ENCODE measurements around the gene RPS27A.
A peak's percentile ranks its signal among the peaks of the same experiment; 100 is the strongest.
"Not testable (repeated sequence)": the region's sequence is repeated elsewhere in the genome, so short reads cannot be mapped to it uniquely, and the experiment has no call there.

RPS27A gene

DNA sequence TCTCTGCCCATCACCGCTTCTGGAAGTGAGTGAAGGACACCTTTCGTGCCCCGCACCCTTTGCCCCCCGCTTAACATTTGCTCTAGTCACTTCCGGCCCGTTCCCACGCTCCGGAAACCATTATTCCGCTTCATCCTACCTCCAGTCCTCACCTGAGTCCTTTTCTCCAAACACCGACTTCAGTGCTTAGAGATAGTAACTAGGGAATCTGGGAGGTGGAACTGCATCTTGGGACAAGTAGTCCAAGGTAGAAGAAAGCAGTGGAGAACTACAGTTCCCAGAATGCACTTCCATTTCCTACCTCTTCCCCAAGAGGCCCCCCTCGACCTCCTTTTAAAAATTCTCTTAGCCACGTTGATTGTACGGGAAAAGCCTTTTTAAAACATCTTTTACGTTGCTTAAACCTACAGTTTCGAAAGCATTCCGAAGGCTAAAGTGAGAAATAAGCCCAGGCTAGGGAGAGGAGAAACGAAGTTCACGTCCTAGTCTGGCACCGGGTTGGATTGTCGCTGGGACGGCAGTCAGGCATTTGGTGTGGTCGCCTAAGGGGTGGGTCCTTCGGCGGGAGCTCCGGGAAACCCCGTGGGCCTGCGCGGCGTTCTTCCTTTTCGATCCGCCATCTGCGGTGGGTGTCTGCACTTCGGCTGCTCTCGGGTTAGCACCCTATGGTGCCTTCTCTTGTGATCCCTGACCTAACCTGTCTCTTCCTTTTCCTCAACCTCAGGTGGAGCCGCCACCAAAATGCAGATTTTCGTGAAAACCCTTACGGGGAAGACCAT is at the start of gene RPS27A, which contains the start of gene CLHC1:
RPS27A (plus strand) TSS at position 605 of the 779 bp plus-strand sequence; CDS start at position 742, 137 bp downstream.
CLHC1 (minus strand) TSS at position 210 of the 779 bp plus-strand sequence. CDS start 9,882 bp downstream, outside the sequence.
- FAIRE-seq, result peak; percentile 95

DNA sequence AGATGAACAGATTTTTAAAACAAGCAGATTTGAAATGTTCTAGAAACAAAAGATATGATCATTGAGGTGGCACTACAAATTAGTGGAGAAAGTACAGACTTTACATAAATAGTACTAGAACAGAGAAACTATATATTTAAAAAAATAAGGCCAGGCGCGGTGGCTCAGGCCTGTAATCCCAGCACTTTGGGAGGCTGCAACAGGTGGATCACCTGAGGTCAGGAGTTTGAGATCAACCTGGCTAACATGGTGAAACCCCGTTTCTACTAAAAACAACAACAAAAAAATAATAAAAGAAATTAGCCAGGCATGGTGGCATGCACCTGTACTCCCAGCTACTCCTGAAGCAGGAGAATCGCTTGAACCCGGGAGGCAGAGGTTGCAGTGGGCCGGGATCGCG is 45.7 kb upstream of the RPS27A start:
- not testable (repeated sequence) for FAIRE-seq

- not testable (repeated sequence) for FAIRE-seq
Observed at GRCh38 chr2:55191888-55192287, 40.6 kb upstream of the RPS27A start.

DNA sequence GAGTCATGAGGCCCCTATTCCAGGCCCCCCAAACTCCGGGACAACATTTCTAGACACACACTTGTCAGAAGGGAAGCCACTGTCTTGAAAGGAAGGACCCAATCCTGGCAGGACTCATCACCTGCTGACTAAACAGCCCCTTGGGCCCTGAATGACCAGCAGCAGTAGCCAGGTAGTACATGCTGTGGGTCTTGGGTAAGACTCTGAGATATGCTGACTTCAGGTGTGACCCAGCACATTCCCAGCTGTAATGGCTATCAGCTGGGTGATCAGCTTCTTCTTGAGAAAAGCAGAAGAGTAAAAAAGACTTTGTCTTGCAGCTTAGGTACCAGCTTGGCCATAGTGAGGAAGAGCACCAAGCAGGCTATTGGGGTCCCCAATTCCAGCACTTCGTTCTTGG is 36.0 kb upstream of the RPS27A start:
- FAIRE-seq, result no peak

- FAIRE-seq, result no peak
Observed at GRCh38 chr2:55200416-55200815, 32.1 kb upstream of the RPS27A start.

- no peak for FAIRE-seq
Observed at GRCh38 chr2:55204536-55204935, 28.0 kb upstream of the RPS27A start.

- no peak for FAIRE-seq
Observed at GRCh38 chr2:55204950-55205349, 27.5 kb upstream of the RPS27A start.

- no peak for FAIRE-seq
Observed at GRCh38 chr2:55213822-55214221, 18.7 kb upstream of the RPS27A start.

DNA sequence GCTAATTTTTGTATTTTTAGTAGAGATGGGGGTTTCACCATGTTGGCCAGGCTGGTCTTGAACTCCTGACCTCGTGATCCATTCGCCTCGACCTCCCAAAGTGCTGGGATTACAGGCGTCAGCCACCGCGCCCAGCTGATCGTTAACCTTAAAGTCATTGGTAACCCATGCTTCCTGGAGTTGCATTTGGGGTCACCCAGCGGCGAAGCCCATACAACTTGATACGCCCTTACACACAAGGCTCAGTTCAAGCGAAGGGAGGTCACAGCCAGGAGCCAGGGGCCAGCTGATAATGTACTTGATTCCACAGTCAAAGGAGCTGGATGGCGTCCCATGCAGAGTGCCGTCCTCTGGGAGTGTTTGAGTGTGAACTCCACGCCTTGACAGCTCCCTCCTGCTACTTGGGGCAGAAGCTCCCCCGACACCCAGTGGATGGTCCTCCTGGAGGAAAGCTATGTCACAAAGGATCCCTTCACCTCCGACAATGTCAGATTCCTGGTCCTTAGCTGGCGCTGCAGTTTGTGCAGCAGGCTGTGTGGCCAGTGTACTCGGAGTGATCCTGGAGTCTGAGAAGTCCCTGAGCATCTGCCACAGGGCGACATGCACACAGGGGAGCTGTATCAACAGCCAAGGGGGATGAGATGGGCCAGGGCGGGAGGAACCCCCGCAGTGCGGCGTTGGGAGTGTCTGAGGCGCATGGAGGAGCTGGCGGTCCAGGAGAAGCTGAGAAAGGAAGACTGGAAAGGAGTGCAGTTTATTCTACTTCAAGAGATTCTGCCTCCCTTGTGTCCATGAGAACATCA is 8.3 kb upstream of the RPS27A start:
- FAIRE-seq, result no peak

GRCh38 chr2:55224761-55225261 is 7.7 kb upstream of the RPS27A start:
- no peak for FAIRE-seq

DNA sequence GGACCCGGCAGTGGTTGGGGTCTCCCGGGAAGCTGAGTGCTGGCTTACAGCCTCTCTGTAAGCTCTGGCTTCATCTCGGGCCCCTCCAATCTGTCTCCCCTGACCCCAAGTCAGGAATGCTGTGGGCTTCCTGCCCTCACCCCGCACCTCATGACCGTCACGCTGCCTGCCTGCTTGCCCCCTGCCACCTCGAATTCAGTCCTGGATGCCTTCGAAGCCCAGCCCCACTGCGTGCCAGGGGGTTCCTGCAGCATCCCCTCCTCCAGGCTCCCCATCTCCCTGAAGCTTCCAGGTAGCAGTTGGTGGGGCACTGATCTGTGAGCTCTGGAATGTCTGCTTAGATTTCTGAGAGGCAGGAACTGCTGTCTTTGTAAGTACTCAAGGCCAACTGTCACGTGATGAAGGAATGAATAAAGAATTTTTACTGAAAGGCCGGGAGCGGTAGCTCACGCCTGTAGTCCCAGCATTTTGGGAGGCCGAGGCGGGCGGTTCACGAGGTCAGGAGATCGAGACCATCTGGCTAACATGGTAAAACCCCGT is 6.9 kb upstream of the RPS27A start:
- FAIRE-seq, result no peak

GRCh38 chr2:55227437-55228225 is 4.9 kb upstream of the RPS27A start:
- not testable (repeated sequence) for FAIRE-seq

DNA sequence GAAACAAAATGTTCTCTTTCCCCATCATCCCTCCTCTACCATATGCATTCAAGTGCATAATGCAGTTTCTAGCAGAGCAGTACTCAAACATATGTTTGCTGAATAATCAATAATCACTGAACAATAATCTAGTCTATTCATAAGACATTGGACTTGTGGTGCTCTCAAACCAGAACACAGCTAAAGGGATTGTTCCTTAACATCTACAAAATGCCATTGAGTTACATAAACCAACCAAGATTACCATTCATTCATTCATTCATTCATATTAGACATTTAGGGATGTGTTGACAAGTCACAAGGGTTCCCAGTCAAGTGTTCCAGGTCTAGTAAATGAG is 4.3 kb upstream of the RPS27A start:
- FAIRE-seq, result no peak

GRCh38 chr2:55229221-55229620 is 3.3 kb upstream of the RPS27A start:
- FAIRE-seq, result no peak

DNA sequence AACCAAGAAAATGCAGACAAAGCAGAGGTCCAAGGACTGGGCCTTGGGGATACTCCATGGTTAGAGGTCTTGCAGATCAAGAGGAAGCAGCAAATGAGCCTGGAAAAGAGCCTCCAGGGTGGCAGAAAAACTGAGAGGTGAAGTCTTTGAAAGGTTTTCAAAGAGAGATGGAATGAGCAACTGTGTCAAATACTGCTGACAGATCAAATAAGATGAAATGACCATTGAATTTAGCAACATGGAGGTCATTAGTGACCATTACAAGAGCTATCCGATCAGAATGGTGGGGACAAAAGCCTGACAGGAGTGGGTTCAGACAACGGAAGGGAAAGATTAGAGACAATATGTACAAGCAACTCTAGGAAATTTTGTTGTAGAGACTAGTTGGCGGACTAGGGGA is 1.9 kb upstream of the RPS27A start:
- FAIRE-seq, result no peak

- no peak for FAIRE-seq
Observed at GRCh38 chr2:55231546-55232083, 873 bp upstream of the RPS27A start.

DNA sequence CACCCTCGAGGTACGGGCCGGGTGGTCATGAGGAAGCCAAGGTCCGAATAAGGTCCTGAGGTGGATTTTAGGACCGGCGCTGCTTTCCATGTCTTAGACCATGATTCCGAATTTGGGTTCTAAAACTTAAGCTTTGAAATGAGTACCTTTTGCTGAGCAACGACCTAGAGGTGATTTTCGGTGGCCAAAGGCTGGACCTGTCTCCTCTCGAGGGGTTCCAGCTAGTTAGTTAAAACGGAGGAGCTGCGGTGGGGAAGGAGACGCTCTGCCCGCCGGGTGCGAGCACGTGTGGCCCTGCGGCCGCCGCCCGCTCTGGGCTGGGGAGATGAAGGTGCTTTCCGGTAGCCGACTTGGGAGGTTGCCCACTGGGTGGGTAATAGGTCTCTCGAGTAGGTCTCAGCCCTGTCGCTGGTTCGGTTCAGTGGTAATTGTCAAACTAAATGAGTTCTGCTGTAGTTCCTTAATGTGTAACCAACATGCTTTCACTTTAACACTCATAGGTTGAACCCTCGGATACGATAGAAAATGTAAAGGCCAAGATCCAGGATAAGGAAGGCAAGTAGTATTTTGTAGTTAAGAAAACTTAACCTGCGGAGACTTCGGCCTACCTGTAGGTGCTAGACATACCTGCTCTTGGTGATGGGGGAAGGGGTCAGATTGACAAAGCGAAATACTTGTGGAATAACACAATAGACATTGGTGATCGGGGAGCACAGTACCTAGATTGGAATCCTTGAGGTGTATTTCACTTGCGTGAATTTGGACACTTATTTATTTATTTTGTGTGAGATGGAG is 572 bp downstream of the RPS27A start:
- FAIRE-seq, result no peak

- no peak for FAIRE-seq
Observed at GRCh38 chr2:55233658-55233940, 1.1 kb downstream of the RPS27A start.

DNA sequence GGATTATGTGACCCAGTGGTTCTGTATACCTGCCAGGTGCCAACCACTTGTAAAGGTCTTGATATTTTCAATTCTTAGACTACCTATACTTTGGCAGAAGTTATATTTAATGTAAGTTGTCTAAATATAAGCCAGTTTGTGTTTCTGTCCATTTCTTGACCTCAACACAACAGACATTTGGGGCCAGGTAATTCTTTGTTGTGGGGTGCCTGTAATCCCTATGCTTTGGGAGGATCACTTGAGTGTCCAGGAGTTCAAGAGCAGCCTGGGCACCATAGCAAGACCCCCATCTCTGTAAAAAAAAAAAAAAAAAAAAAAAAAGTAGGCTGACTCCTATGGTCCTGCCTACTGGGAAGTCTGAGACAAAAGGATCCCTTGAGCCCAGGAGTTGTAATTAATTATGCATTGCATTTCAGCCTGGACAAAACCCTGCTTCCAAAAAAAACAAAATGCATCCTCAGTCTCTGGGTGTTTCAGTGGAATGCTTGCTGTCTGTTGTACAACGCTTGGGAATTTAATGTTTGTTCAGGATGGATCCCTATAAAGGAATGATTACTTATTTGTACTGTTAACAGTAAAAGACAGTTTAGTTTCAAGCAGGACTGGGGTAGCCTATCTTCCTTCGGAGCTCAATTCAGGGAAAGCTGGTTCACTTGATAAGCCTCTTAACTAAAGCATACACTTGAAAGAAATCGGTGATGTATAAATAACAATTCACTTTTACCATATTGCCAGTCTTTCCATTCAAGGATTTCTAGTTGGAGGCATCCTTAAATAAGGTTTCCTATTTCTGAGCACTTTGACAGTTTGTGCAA is 3.4 kb downstream of the RPS27A start:
- FAIRE-seq, result no peak

DNA sequence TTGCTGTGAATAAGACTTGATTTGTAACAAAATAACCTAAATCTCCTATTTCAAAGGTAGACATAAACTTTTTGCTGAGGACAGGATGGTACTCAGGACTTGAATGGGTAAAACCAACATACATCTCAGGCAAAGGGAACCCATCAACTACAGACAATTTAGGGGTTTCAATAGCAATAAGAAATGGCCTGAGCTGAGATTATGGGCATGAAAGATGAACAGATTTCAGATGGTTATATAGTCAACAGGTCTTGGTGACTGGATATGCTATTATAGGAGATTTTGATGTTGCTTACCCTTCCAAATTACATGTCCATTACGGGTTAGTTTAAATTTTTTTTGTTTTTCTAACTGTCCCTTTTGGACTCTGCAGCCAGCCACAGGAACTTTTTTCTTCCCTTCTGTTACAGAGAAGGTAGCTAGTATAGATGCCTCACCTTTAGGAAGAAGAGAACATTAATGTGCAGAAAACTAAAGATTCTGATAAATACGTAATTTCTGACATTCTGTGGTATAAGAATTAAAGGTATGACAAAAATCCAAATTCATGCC is 4.6 kb downstream of the RPS27A start:
- FAIRE-seq, result no peak
